HEK293 (cell line): Measurements from ENCODE around the gene IBA57.

Experiments used
- CTCF ChIP-seq: fragments of 450-650 bp; formaldehyde crosslinking; IDR thresholded peaks from 2 replicates; pipeline ENCODE4 v1.5.1; 2016; ENCODE audit warnings: missing biosample characterization, missing genetic modification characterization
- TCF7L2 ChIP-seq: IDR thresholded peaks from 2 replicates; pipeline ENCODE4 v1.6.1; 2011; ENCODE audit warnings: low read depth, mild to moderate bottlenecking, inconsistent platforms, low read length, moderate library complexity, borderline replicate concordance
- ZBTB21 ChIP-seq: fragments of 450-650 bp; formaldehyde crosslinking; IDR thresholded peaks from 2 replicates; pipeline ENCODE4 v1.5.1; 2017; ENCODE audit warnings: missing biosample characterization, missing genetic modification characterization
- ZNF404 ChIP-seq: fragments of 450-650 bp; formaldehyde crosslinking; IDR thresholded peaks from 2 replicates; pipeline ENCODE4 v1.5.1; 2017; ENCODE audit warnings: missing biosample characterization, missing genetic modification characterization
- ZNF560 ChIP-seq: fragments of 450-650 bp; formaldehyde crosslinking; IDR thresholded peaks from 2 replicates; pipeline ENCODE4 v1.5.1; 2017; ENCODE audit warnings: missing biosample characterization, missing genetic modification characterization, borderline replicate concordance
- ZNF610 ChIP-seq: fragments of 450-650 bp; formaldehyde crosslinking; IDR thresholded peaks from 2 replicates; pipeline ENCODE4 v1.5.1; 2016; ENCODE audit warnings: missing biosample characterization, missing genetic modification characterization, borderline replicate concordance

DNA sequence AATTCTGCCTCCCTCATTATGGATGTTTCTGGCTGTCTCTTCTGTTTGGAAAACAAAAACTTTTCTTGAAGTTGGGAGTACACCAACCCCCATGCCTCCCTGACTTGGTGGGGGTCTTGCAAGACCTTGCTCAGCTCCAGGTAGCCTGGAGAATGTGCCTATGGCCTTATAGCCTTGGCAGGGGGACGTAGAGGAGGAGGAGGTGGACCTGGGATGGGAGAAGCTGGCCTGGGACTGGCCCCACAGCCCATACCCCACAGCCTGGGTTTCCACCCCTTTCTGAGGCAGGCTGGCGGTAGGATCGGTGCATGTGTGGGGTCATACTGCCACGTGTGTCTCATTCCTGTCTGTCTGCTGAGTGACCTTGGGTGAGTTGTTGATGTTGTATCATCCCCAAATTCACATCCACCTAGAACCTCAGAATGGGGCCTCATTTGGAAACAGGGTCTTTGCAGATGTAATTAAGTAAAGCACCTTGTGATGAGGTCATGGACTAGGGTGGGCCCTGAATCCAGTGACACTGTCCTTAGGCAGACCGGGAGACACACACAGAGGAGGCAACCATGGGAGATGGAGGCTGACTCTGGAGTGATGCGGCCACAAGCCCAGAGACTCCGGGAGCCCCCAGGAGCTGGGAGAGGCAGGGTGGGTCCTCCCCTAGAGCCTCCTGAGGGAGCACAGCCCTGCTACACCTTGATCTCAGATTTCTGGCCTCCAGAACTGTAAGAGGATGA lies 60.7 kb downstream of the IBA57 start:
- TF ChIP-seq ZBTB21 (tag by site-specific recombination) (no peak), TCF7L2 (no peak), CTCF (tag by site-specific recombination) (no peak), ZNF610 (tag by site-specific recombination) (no peak), ZNF560 (tag by site-specific recombination) (no peak), ZNF404 (tag by site-specific recombination) (no peak)
